GM18520 (cell line): ENCODE data around the gene PCYT2.

ENCODE experiments used
- ATAC-seq: cut with Tn5 transposase; IDR thresholded peaks from one replicate; pipeline ENCODE4 v1.9.1; 2021; ENCODE audit not compliant: unreplicated experiment

PCYT2 gene

GRCh38 chr17:81858967-81859905 lies 52.0 kb downstream of the PCYT2 start:
- ATAC-seq = no peak

- no peak for ATAC-seq
Measured at GRCh38 chr17:81858170-81858966, 52.8 kb downstream of the PCYT2 start.

- no peak for ATAC-seq
Measured at GRCh38 chr17:81854974-81855774, 56.0 kb downstream of the PCYT2 start.

GRCh38 chr17:81852237-81852636 lies 59.0 kb downstream of the PCYT2 start:
- ATAC-seq = no peak

GRCh38 chr17:81851423-81851822 lies 59.8 kb downstream of the PCYT2 start:
- ATAC-seq = no peak
